WTC11 (cell line): Measurements from ENCODE around the gene CD2BP2.

Source experiments
- AR ChIP-seq: fragments of 250-450 bp; sonication (Bioruptor Pico); IDR thresholded peaks from 2 replicates; pipeline ENCODE4 v1.9.0; 2021; ENCODE audit warnings: mild to moderate bottlenecking
- ATF2 ChIP-seq: sonication (generic); formaldehyde crosslinking; IDR thresholded peaks from 2 replicates; pipeline ENCODE4 v1.8.1; 2022; ENCODE audit warnings: low read depth, missing genetic modification reagents, borderline replicate concordance
- CBFB ChIP-seq: sonication (generic); formaldehyde crosslinking; IDR thresholded peaks from 2 replicates; pipeline ENCODE4 v1.8.1; 2022; ENCODE audit warnings: mild to moderate bottlenecking, low read depth, missing genetic modification reagents
- JUN ChIP-seq: sonication (generic); formaldehyde crosslinking; IDR thresholded peaks from 2 replicates; pipeline ENCODE4 v1.8.0; 2023; ENCODE audit warnings: mild to moderate bottlenecking, missing genetic modification reagents
- MAX ChIP-seq: sonication (generic); formaldehyde crosslinking; IDR thresholded peaks from 2 replicates; pipeline ENCODE4 v1.8.0; 2022; ENCODE audit warnings: mild to moderate bottlenecking, missing genetic modification reagents
- MLX ChIP-seq: sonication (generic); formaldehyde crosslinking; IDR thresholded peaks from 2 replicates; pipeline ENCODE4 v1.8.1; 2023; ENCODE audit warnings: mild to moderate bottlenecking, missing genetic modification reagents, moderate library complexity
- NFYB ChIP-seq: sonication (generic); formaldehyde crosslinking; conservative IDR thresholded peaks from 2 replicates; pipeline ENCODE4 v1.8.0; 2022; ENCODE audit warnings: low read depth, missing genetic modification reagents
- SP1 ChIP-seq: sonication (generic); formaldehyde crosslinking; conservative IDR thresholded peaks from 2 replicates; pipeline ENCODE4 v1.8.1; 2022; ENCODE audit warnings: missing genetic modification reagents
- ZBTB21 ChIP-seq: sonication (generic); formaldehyde crosslinking; IDR thresholded peaks from 2 replicates; pipeline ENCODE4 v1.8.1; 2023; ENCODE audit warnings: mild to moderate bottlenecking, missing genetic modification reagents, borderline replicate concordance
- ZNF317 ChIP-seq: sonication (generic); formaldehyde crosslinking; IDR thresholded peaks from 2 replicates; pipeline ENCODE4 v1.8.1; 2023; ENCODE audit warnings: low read depth, mild to moderate bottlenecking, moderate library complexity, missing genetic modification reagents, borderline replicate concordance
- TF ChIP-seq, protein P1 (sequence below): fragments of 200-600 bp; IDR thresholded peaks from 2 replicates; pipeline ENCODE4 v1.8.0; 2022; ENCODE audit warnings: antibody characterized with exemption
- TF ChIP-seq, protein P2 (sequence below): sonication (generic); formaldehyde crosslinking; IDR thresholded peaks from 2 replicates; pipeline ENCODE4 v1.8.1; 2023; ENCODE audit warnings: mild to moderate bottlenecking, moderate library complexity, missing genetic modification reagents
- TF ChIP-seq, protein P3 (sequence below): sonication (generic); formaldehyde crosslinking; IDR thresholded peaks from 2 replicates; pipeline ENCODE4 v1.8.1; 2022; ENCODE audit warnings: missing genetic modification reagents, borderline replicate concordance

- TF ChIP-seq ZNF317 (CRISPR knock-in tag) = no peak
- TF ChIP-seq ATF2 (CRISPR knock-in tag) = no peak
- TF ChIP-seq NFYB (CRISPR knock-in tag) = no peak
- TF ChIP-seq MLX (CRISPR knock-in tag) = no peak
- TF ChIP-seq CBFB (CRISPR knock-in tag) = no peak
- TF ChIP-seq JUN = no peak
- TF ChIP-seq, protein P1, sequence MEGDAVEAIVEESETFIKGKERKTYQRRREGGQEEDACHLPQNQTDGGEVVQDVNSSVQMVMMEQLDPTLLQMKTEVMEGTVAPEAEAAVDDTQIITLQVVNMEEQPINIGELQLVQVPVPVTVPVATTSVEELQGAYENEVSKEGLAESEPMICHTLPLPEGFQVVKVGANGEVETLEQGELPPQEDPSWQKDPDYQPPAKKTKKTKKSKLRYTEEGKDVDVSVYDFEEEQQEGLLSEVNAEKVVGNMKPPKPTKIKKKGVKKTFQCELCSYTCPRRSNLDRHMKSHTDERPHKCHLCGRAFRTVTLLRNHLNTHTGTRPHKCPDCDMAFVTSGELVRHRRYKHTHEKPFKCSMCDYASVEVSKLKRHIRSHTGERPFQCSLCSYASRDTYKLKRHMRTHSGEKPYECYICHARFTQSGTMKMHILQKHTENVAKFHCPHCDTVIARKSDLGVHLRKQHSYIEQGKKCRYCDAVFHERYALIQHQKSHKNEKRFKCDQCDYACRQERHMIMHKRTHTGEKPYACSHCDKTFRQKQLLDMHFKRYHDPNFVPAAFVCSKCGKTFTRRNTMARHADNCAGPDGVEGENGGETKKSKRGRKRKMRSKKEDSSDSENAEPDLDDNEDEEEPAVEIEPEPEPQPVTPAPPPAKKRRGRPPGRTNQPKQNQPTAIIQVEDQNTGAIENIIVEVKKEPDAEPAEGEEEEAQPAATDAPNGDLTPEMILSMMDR = no peak
- TF ChIP-seq MAX (CRISPR knock-in tag) = no peak
- TF ChIP-seq ZBTB21 = no peak
- TF ChIP-seq, protein P2, sequence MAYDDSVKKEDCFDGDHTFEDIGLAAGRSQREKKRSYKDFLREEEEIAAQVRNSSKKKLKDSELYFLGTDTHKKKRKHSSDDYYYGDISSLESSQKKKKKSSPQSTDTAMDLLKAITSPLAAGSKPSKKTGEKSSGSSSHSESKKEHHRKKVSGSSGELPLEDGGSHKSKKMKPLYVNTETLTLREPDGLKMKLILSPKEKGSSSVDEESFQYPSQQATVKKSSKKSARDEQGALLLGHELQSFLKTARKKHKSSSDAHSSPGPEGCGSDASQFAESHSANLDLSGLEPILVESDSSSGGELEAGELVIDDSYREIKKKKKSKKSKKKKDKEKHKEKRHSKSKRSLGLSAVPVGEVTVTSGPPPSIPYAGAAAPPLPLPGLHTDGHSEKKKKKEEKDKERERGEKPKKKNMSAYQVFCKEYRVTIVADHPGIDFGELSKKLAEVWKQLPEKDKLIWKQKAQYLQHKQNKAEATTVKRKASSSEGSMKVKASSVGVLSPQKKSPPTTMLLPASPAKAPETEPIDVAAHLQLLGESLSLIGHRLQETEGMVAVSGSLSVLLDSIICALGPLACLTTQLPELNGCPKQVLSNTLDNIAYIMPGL = no peak
- TF ChIP-seq, protein P3, sequence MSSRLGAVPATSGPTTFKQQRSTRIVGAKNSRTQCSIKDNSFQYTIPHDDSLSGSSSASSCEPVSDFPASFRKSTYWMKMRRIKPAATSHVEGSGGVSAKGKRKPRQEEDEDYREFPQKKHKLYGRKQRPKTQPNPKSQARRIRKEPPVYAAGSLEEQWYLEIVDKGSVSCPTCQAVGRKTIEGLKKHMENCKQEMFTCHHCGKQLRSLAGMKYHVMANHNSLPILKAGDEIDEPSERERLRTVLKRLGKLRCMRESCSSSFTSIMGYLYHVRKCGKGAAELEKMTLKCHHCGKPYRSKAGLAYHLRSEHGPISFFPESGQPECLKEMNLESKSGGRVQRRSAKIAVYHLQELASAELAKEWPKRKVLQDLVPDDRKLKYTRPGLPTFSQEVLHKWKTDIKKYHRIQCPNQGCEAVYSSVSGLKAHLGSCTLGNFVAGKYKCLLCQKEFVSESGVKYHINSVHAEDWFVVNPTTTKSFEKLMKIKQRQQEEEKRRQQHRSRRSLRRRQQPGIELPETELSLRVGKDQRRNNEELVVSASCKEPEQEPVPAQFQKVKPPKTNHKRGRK (CRISPR knock-in tag) = no peak
- no peak for TF ChIP-seq SP1 (CRISPR knock-in tag)
- no peak for TF ChIP-seq AR (CRISPR knock-in tag)
These were observed 4.8 kb downstream of the CD2BP2 start for GRCh38 chr16:30350134-30350871.
